Type B pancreatic cell (in vitro differentiated cells): Measurements from ENCODE around the gene HDLBP. TPM values are rescaled to one million over a fixed set of nuclear protein-coding genes. Genes with fewer than 3 reads are reported as not detected.

Experiments
- DNase-seq: peaks from one replicate; pipeline ENCODE4 v3.0.0; 2021; ENCODE audit warnings: mixed read lengths; ENCODE audit not compliant: unreplicated experiment; ENCODE audit errors: extremely low spot score
- H3K27ac Mint-ChIP-seq: 2 replicates; pipeline ENCODE4 v1.8.0; 2021; ENCODE audit warnings: mild to moderate bottlenecking, mixed read lengths
- H3K27me3 Mint-ChIP-seq: 2 replicates; pipeline ENCODE4 v1.8.0; 2021; ENCODE audit warnings: mixed read lengths
- H3K36me3 Mint-ChIP-seq: 2 replicates; pipeline ENCODE4 v1.8.0; 2021; ENCODE audit warnings: mixed read lengths
- H3K4me1 Mint-ChIP-seq: one replicate; pipeline ENCODE4 v1.8.0; 2021; ENCODE audit warnings: mixed read lengths; ENCODE audit not compliant: unreplicated experiment
- H3K4me3 Mint-ChIP-seq: 2 replicates; pipeline ENCODE4 v1.8.0; 2021; ENCODE audit warnings: mild to moderate bottlenecking, mixed read lengths
- H3K9me3 Mint-ChIP-seq: 2 replicates; pipeline ENCODE4 v1.8.0; 2021; ENCODE audit warnings: mixed read lengths
- CTCF ChIP-seq: fragments of 200-600 bp; sonication (generic); conservative IDR thresholded peaks from 2 replicates; pipeline ENCODE4 v1.5.0; 2021; ENCODE audit warnings: antibody characterized with exemption, mild to moderate bottlenecking
- total RNA-seq: library from RNA; stranded (reverse); gene quantifications from 2 replicates; pipeline ENCODE4 v1.2.1, GENCODE V29; 2021; ENCODE audit warnings: low replicate concordance

Gene HDLBP
- total RNA-seq, 1 donor from 2014 or later, result 466 TPM

DNA sequence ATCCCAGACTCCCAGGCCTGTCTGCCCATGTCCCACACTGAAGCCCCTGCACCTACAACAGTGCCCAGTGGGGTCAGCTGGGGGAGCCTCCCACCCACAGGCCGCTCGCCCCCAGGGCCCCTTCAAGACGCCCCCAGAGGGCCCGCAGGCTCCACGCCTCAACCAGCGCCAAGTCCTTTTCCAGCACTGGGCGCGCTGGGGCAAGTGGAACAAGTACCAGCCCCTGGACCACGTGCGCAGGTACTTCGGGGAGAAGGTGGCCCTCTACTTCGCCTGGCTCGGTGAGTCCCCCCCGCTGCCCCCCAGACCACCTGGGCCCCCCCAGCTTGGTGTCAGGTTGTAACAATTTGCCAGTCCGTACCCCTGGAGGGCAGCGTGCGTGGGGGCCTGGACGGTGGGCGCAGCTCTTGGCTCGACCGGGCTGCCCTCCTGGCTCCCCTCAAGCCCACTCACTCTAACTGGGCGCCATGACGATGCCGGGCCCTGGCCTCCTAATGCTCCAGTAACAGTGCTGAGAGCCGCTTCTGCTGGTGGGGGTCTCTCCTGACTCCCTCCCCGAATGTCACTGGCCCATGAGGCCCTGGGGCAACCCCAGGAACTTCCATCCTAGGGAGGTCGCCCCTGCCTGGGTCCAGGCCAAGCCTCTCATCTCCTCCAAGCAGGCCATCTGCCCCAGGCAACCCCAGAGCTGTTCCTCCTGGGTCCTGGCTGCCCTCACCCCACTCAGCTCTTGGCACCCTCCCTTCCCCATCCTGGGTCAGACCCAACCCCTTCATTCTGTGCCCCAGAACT lies 112.1 kb downstream of the HDLBP start:
- Mint-ChIP-seq H3K4me3 (no peak overlapping the region), H3K4me1 (no peaks in the 10 kb centered on the region), H3K36me3 (no peaks in the 10 kb centered on the region), H3K9me3 (no peaks in the 10 kb centered on the region), H3K27me3 (no peaks in the 10 kb centered on the region), H3K27ac (no peak overlapping the region)
- no peak for TF ChIP-seq CTCF
- DNase-seq, result no peak

GRCh38 chr2:241202681-241203080 lies 112.8 kb downstream of the HDLBP start:
- Mint-ChIP-seq H3K9me3 (no peaks in the 10 kb centered on the region), H3K4me3 (no peak overlapping the region), H3K36me3 (no peaks in the 10 kb centered on the region), H3K27ac (no peak overlapping the region), H3K27me3 (no peaks in the 10 kb centered on the region), H3K4me1 (no peaks in the 10 kb centered on the region)
- no peak for DNase-seq
- TF ChIP-seq CTCF, result no peak

DNA sequence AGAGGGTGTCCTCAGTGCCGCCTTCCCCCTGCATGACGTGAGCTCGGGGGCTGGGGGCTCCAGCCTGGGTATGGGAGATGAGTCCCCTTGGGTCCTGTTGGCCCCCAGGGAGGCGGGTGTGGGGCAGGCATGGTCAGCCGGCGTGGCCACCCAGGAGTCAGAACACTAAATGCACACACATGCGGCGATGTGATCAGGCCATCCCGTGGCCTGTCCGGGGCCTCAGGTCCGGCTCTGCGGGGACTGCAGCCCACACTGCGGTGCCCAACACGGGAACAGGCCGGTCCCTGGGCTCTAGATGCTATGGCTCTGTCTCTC lies 113.2 kb downstream of the HDLBP start:
- DNase-seq, result no peak
- no peaks in the 10 kb centered on the region for H3K36me3 Mint-ChIP-seq
- H3K27ac Mint-ChIP-seq, result no peak overlapping the region
- H3K9me3 Mint-ChIP-seq, result no peaks in the 10 kb centered on the region
- H3K4me1 Mint-ChIP-seq, result no peaks in the 10 kb centered on the region
- TF ChIP-seq CTCF, result no peak
- no peaks in the 10 kb centered on the region for H3K27me3 Mint-ChIP-seq
- H3K4me3 Mint-ChIP-seq, result no peak overlapping the region

DNA sequence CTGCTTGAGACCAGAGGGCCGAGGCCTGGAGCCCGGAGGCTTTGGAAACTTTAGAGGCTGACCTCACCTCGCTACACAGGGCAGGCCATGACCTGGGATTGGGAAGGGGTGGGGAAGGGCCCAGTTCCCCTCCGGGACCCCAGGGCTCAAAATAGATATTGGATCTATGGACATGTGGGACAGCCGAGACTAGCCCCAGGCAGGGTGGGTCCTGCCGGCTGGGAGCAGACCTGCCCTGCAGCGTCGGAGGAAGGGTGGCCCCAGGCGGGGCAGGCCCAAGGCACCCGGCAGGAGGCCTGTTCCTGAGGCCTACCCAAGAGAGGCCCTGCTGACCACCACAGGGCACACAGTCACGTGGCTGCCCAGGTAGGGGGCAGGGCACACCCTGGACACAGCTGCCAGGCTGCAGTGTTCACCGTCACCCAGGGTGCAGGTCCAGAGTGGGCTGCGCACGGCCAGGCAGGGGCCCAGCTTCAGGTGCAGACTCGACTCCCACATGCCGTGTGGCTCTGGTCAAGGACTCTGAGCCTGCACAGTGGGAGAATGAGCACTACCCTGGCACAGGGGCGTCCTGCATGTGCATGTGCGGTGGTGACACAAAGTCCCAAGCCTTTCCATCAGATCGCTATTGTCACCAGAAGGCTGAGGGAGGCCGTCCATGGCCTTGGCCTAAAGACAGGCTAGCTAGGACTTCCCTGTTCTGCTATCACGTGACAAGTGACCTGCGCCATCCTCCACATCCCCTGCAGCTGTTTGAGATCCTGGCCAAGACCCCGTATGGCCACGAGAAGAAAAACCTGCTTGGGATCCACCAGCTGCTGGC lies 113.8 kb downstream of the HDLBP start:
- no peaks in the 10 kb centered on the region for H3K27me3 Mint-ChIP-seq
- TF ChIP-seq CTCF, result no peak
- H3K4me1 Mint-ChIP-seq, result no peaks in the 10 kb centered on the region
- no peak for DNase-seq
- H3K27ac Mint-ChIP-seq, result no peak overlapping the region
- H3K4me3 Mint-ChIP-seq, result no peak overlapping the region
- H3K36me3 Mint-ChIP-seq, result no peaks in the 10 kb centered on the region
- no peaks in the 10 kb centered on the region for H3K9me3 Mint-ChIP-seq

GRCh38 chr2:241200822-241201395 lies 114.6 kb downstream of the HDLBP start:
- H3K4me1 Mint-ChIP-seq, result no peaks in the 10 kb centered on the region
- DNase-seq, result no peak
- TF ChIP-seq CTCF, result no peak
- no peak overlapping the region for H3K4me3 Mint-ChIP-seq
- H3K27ac Mint-ChIP-seq, result no peak overlapping the region
- H3K9me3 Mint-ChIP-seq, result no peaks in the 10 kb centered on the region
- H3K27me3 Mint-ChIP-seq, result no peaks in the 10 kb centered on the region
- no peaks in the 10 kb centered on the region for H3K36me3 Mint-ChIP-seq
